ENCODE results near the gene RALGPS1. TPM values are rescaled to one million over a fixed set of nuclear protein-coding genes. Genes with fewer than 3 reads are reported as not detected.
A peak's percentile ranks its signal among the peaks of the same experiment; 100 is the strongest.

RALGPS1 gene
- total RNA-seq, 2 experiments from 2014 or later = 2.1 to 2.4 TPM

DNA sequence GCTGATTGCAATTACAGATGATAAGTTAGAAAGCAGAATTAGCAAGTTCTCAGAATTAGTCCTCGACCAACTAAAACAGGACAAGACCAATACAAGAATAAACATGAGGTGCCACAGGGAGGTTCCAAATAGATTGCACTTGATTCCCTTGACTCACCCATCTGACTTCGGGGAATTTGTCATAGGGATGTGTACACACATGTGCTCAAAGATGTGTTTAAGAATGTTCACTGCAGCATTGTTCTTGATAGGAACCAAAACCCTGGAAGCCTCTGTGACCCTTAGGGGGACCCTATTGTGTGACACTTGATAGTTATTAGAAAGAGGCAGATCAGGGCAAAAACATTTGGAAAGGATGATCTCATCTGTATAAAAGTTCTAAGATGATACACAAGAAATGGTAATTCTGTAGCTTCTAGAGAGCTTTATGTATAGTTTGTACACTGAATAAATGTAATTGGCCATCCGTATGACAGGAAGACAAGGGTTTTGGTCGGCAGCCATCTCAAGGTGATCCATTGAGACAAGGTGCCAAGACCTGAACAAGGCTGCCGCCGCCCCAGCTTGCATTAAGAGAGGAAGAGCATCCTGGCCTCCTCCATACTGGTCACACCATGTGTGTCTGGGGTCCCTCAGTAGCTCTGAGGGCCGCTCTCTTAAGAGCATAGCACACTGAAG lies 301.8 kb downstream of the RALGPS1 start:
- Mint-ChIP-seq H3K27me3 (ENCODE audit: low read depth) (peaks cover 3% of the 10 kb centered on the region), H3K4me1 (ENCODE audit: low read depth) (peaks cover 4% of the 10 kb centered on the region), H3K27ac (no peak overlapping the region), H3K4me3 (no peak overlapping the region), H3K9me3 (no peaks in the 10 kb centered on the region), H3K36me3 (ENCODE audit: low read depth) (no peaks in the 10 kb centered on the region)
- DNase-seq = no peak
- intact Hi-C loops (cut with micrococcal nuclease) = no loop called here
- CTCF ChIA-PET = interaction anchor here (0.7 to 0.8 kb wide), 2 partner anchors 181 to 274 kb away, joined by 3 read pairs; partner anchors contain the start of gene SLC2A8

- CTCF ChIA-PET = no interaction called here
- H3K27ac Mint-ChIP-seq = no peak overlapping the region
- no peaks in the 10 kb centered on the region for H3K36me3 Mint-ChIP-seq (ENCODE audit: low read depth)
- H3K27me3 Mint-ChIP-seq (ENCODE audit: low read depth) = peaks cover 3% of the 10 kb centered on the region
- no peak overlapping the region for H3K4me3 Mint-ChIP-seq
- no peaks in the 10 kb centered on the region for H3K9me3 Mint-ChIP-seq
- intact Hi-C loops (cut with micrococcal nuclease) = no loop called here
- peaks cover 6% of the 10 kb centered on the region for H3K4me1 Mint-ChIP-seq (ENCODE audit: low read depth)
- no peak for DNase-seq
These were observed 302.3 kb downstream of the RALGPS1 start for GRCh38 chr9:127216888-127217217.

- H3K27ac Mint-ChIP-seq = no peak overlapping the region
- peaks cover 3% of the 10 kb centered on the region for H3K27me3 Mint-ChIP-seq (ENCODE audit: low read depth)
- CTCF ChIA-PET = interaction anchor here (0.7 kb wide), 1 partner anchor 199 kb away, joined by 4 read pairs; no protein-coding TSS in a partner anchor
- intact Hi-C loops (cut with micrococcal nuclease) = no loop called here
- H3K36me3 Mint-ChIP-seq (ENCODE audit: low read depth) = no peaks in the 10 kb centered on the region
- DNase-seq = no peak
- H3K4me1 Mint-ChIP-seq (ENCODE audit: low read depth) = peaks cover 19% of the 10 kb centered on the region
- H3K9me3 Mint-ChIP-seq = no peaks in the 10 kb centered on the region
- no peak overlapping the region for H3K4me3 Mint-ChIP-seq
These were observed 304.2 kb downstream of the RALGPS1 start for GRCh38 chr9:127218818-127219217.

DNA sequence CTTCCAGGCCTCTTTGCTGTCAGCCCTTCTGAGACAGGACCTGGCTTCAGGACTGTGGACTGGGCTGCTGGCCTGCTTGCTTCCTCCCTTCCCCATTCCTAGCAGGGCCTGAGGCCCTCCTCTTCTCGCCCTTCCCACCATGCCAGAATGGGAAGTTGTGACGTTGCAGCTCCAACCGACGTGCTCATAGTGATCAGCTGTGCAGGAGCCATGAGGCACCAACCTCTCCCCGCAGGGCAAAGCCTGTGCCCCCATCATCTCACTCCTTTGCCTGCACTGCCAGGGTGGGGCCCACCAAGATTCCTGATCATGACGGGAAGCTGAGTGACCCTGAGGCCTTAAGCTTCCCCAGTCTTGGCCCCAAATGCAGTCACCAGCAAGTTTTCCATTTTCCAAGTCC lies 304.9 kb downstream of the RALGPS1 start:
- intact Hi-C loops (cut with micrococcal nuclease) = no loop called here
- H3K27ac Mint-ChIP-seq = no peak overlapping the region
- no peaks in the 10 kb centered on the region for H3K36me3 Mint-ChIP-seq (ENCODE audit: low read depth)
- H3K4me1 Mint-ChIP-seq (ENCODE audit: low read depth) = peaks cover 22% of the 10 kb centered on the region
- no peaks in the 10 kb centered on the region for H3K9me3 Mint-ChIP-seq
- H3K4me3 Mint-ChIP-seq = no peak overlapping the region
- DNase-seq = no peak
- no peaks in the 10 kb centered on the region for H3K27me3 Mint-ChIP-seq (ENCODE audit: low read depth)
- CTCF ChIA-PET = no interaction called here

DNA sequence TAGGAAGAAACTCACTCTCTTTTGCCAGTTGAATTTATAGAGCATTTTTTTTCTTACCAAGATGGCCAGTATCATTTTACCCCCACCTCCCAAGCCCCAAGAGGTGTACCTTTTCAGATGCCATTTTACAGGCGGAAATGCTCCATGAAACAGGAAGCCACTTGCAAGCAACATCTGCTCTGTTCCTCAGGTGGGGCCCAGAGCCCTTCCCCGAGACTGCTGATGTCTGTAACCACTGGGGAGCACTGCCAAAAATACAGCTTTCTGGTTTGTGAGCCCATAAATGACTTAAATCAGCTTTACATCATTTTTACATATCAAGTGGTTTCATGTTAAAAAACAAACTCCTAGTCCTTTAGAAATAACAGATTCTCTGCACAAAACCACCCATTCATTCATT lies 307.1 kb downstream of the RALGPS1 start:
- CTCF ChIA-PET = no interaction called here
- no peaks in the 10 kb centered on the region for H3K9me3 Mint-ChIP-seq
- intact Hi-C loops (cut with micrococcal nuclease) = no loop called here
- H3K27me3 Mint-ChIP-seq (ENCODE audit: low read depth) = peaks cover 8% of the 10 kb centered on the region
- peaks cover 27% of the 10 kb centered on the region for H3K4me1 Mint-ChIP-seq (ENCODE audit: low read depth)
- no peak overlapping the region for H3K4me3 Mint-ChIP-seq
- no peak overlapping the region for H3K27ac Mint-ChIP-seq
- peaks cover 2% of the 10 kb centered on the region for H3K36me3 Mint-ChIP-seq (ENCODE audit: low read depth)
- peak; percentile 35 for DNase-seq

DNA sequence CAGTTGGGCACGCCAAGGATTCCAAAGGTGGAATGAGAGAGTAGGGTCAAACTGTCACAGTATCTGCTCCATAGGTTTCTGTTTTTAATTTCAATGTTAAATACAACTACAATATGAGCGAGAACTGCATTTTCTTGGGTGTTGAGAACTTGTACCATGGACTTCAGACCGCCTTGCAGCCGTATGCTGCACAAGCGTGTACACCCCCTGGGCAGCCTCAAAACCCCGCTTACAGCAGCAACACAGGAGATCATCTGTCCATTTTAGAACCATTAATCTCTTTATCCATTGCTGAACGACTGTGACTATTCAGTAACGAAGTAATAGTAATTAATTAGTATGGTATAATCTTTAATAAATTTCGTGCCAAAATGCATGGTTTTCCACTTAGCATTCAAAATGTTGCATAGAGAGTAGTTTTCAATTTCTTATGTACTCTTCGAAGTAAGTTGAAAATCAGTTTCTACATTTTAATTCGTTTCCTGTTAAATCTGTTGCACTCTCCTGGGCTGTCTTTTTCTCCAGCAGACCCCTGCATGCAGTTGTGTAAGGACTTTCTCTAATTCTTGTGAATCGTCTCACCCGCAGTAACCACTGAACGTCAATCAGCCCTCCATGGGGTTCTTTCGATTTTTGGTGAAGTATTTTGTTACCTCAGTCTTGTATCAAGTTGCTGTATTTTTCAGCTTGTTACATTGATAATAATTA lies 308.0 kb downstream of the RALGPS1 start:
- Mint-ChIP-seq H3K27ac (no peak overlapping the region), H3K9me3 (no peaks in the 10 kb centered on the region), H3K27me3 (ENCODE audit: low read depth) (peaks cover 9% of the 10 kb centered on the region), H3K4me1 (ENCODE audit: low read depth) (peaks cover 28% of the 10 kb centered on the region), H3K4me3 (no peak overlapping the region), H3K36me3 (ENCODE audit: low read depth) (peaks cover 2% of the 10 kb centered on the region)
- no peak for DNase-seq
- CTCF ChIA-PET = no interaction called here
- intact Hi-C loops (cut with micrococcal nuclease) = no loop called here

DNA sequence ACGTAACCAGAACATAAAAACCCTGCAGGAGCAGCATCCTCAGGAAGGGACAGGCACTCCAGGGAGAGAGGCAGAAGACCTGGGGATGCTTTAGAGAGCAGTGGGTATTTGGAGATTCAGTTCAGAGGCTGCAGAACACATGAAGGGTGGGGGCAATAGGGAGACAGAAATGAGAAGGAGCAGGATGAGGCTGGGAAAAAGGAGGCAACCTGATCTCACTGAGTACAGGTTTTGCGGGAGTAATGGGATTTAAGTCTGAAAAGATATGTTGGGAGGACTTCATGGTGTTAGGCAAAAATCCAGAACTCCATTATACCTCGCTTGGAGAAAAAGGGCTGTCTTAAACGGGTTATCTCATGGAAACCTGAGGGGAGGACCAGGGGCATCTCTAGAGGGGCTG lies 308.7 kb downstream of the RALGPS1 start:
- CTCF ChIA-PET = interaction anchor here (2.7 kb wide), 1 partner anchor 9 kb away, joined by 10 read pairs; no protein-coding TSS in a partner anchor
- peaks cover 28% of the 10 kb centered on the region for H3K4me1 Mint-ChIP-seq (ENCODE audit: low read depth)
- H3K4me3 Mint-ChIP-seq = no peak overlapping the region
- intact Hi-C loops (cut with micrococcal nuclease) = no loop called here
- peaks cover 9% of the 10 kb centered on the region for H3K27me3 Mint-ChIP-seq (ENCODE audit: low read depth)
- no peak overlapping the region for H3K27ac Mint-ChIP-seq
- DNase-seq = no peak
- H3K9me3 Mint-ChIP-seq = no peaks in the 10 kb centered on the region
- H3K36me3 Mint-ChIP-seq (ENCODE audit: low read depth) = peaks cover 2% of the 10 kb centered on the region

GRCh38 chr9:127223810-127224177 lies 309.2 kb downstream of the RALGPS1 start:
- H3K36me3 Mint-ChIP-seq (ENCODE audit: low read depth) = peaks cover 2% of the 10 kb centered on the region
- H3K27me3 Mint-ChIP-seq (ENCODE audit: low read depth) = peaks cover 9% of the 10 kb centered on the region
- no peak overlapping the region for H3K27ac Mint-ChIP-seq
- H3K4me1 Mint-ChIP-seq (ENCODE audit: low read depth) = peaks cover 28% of the 10 kb centered on the region
- DNase-seq = no peak
- peak overlapping the region; percentile 73 for H3K4me3 Mint-ChIP-seq
- CTCF ChIA-PET = interaction anchor here (0.7 to 2.7 kb wide), 2 partner anchors 9 to 27 kb away, joined by 3 to 10 read pairs; no protein-coding TSS in a partner anchor
- H3K9me3 Mint-ChIP-seq = no peaks in the 10 kb centered on the region
- intact Hi-C loops (cut with micrococcal nuclease) = loop anchor here (1.0 to 2.0 kb wide), 3 partner anchors 22 to 501 kb away; partner anchors contain the start of gene ZNF79

- CTCF ChIA-PET = interaction anchor here (0.7 to 2.7 kb wide), 3 partner anchors 10 to 28 kb away, joined by 3 to 10 read pairs (median 3); no protein-coding TSS in a partner anchor
- peak; percentile 85 for DNase-seq
- Mint-ChIP-seq H3K4me3 (peak overlapping the region; percentile 73), H3K9me3 (no peaks in the 10 kb centered on the region), H3K4me1 (ENCODE audit: low read depth) (peaks cover 28% of the 10 kb centered on the region), H3K27me3 (ENCODE audit: low read depth) (peaks cover 9% of the 10 kb centered on the region), H3K36me3 (ENCODE audit: low read depth) (peaks cover 2% of the 10 kb centered on the region), H3K27ac (no peak overlapping the region)
- intact Hi-C loops (cut with micrococcal nuclease) = loop anchor here (1.0 to 2.0 kb wide), 3 partner anchors 21 to 502 kb away; partner anchors contain the start of gene ZNF79
These were observed 309.7 kb downstream of the RALGPS1 start for GRCh38 chr9:127224178-127224882.

DNA sequence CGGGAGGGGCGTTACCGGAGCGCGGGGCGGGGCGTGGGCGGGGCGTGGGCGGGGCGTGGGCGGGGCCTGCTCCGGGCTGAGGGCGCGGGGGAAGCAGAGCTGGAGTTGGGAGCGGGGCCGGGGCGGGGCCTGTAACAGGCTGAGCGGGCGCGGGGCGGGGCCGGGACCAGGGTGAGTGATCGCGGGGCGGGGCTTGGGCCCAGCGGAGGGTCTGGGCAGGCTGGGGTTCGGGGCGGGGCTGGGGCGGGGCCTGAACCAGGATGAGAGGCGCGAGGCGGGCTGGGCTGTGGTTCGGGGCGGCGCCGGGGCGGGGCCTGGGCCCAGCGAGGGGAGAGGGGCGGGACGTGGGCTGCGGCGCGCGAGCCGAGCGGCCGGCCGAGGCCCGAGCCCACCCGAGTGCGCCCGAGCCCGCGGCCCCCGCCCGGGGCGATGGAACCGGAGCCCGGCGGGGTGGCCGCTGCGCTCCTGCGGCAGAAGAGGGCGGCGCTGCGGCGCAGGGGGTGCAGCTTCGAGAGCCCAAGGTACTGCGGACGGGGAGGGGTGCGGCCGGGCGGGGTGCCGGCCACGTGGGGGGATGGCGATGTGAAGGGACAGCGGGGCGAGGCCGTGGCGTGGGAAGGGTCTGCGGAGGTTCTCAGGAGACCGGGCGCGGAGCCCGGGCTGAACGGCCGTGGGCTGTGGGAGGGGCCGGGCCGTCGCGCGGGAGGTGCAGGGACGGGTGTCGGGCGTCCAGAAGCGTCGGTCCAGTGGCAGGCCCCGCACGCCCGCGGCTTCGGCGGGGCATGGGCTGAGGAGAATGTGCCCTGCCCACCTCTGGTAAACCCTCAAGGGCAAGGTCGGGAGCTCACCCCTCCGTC lies 310.5 kb downstream of the RALGPS1 start:
- peak overlapping the region; percentile 73 for H3K4me3 Mint-ChIP-seq
- H3K27ac Mint-ChIP-seq = no peak overlapping the region
- DNase-seq = peak; percentile 96

DNA sequence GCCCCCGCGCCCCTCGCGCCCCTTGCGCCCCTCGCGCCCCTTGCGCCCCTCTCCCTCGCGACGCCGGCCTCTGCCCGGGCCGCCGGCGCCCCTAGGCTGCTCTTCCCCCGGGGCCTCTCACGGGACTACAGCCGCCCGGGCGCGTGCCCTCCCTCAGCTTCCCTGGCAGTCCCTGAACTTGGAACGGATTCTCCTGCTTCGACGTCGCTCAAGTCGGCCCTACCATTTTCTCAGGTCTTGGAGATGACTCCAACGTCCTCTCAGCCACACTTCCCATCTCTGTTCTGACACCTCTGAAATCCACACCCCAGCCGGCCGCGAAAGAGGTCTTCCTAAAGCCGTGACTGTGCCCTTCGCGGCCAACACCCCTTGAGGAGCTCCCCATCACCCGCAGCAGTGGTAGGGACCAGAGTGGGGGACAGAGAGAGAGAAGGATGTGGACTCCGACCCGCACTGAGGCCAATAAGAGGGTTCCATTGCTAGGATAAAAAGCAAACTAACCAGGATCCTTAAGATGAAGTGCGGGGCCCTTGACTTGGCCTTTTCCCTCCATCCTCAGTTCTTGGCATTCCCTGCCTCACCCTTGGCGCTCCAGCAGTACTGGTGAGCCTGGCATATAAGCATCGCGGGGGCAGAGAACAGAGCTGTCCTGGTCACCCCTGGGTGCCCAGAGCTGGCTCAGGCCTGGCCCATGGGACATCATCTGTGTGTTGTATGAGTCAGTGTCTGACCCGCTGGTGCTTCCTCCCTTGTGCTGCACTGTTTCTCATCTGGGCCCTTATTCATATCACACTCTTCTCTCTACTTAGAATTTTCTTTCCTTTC lies 311.4 kb downstream of the RALGPS1 start:
- Mint-ChIP-seq H3K36me3 (ENCODE audit: low read depth) (peaks cover 2% of the 10 kb centered on the region), H3K27ac (peak overlapping the region; percentile 21), H3K4me3 (peak overlapping the region; percentile 77), H3K9me3 (no peaks in the 10 kb centered on the region), H3K27me3 (ENCODE audit: low read depth) (peaks cover 12% of the 10 kb centered on the region), H3K4me1 (ENCODE audit: low read depth) (peaks cover 28% of the 10 kb centered on the region)
- no peak for DNase-seq
- CTCF ChIA-PET = interaction anchor here (0.7 to 2.7 kb wide), 4 partner anchors 11 to 58 kb away, joined by 3 to 10 read pairs (median 3); no protein-coding TSS in a partner anchor
- intact Hi-C loops (cut with micrococcal nuclease) = loop anchor here (2.0 kb wide), 1 partner anchor 503 kb away; no protein-coding TSS in a partner anchor

More for the DNA sequence above, 310.5 kb downstream of the RALGPS1 start:
- CTCF ChIA-PET = interaction anchor here (1.0 to 2.7 kb wide), 3 partner anchors 10 to 24 kb away, joined by 3 to 10 read pairs (median 3); no protein-coding TSS in a partner anchor
- Mint-ChIP-seq H3K36me3 (ENCODE audit: low read depth) (peaks cover 2% of the 10 kb centered on the region), H3K9me3 (no peaks in the 10 kb centered on the region), H3K4me1 (ENCODE audit: low read depth) (peaks cover 28% of the 10 kb centered on the region), H3K27me3 (ENCODE audit: low read depth) (peaks cover 11% of the 10 kb centered on the region)
- intact Hi-C loops (cut with micrococcal nuclease) = loop anchor here (1.0 to 2.0 kb wide), 3 partner anchors 20 to 502 kb away; partner anchors contain the start of gene ZNF79

Measured in activated naive CD4-positive, alpha-beta T cell treated with anti-CD3 and anti-CD28 coated beads for 36 hours (primary cell).